Gastrocnemius medialis (tissue), 4 donors: ENCODE results near the gene TTC9C.

Experiments used
- POLR2A ChIP-seq, 2 donors: fragments of 450-650 bp; IDR thresholded peaks; one replicate each; pipeline ENCODE4 v1.6.1; 2017; ENCODE audit warnings: antibody characterized with exemption in 2 of 2, mild to moderate bottlenecking in 2 of 2, moderate library complexity in 2 of 2
- TF ChIP-seq, protein P1 (sequence below), 5 experiments: fragments of 450-650 bp in 3 of 5; fragments of 200-600 bp in 2 of 5; sonication (generic) in 2 of 5; IDR thresholded peaks in 4 of 5; conservative IDR thresholded peaks in 1 of 5; 1 replicate in 4 of 5; 2 replicates in 1 of 5; pipeline ENCODE4 v1.5.1; 2016 to 2019; ENCODE audit warnings: antibody characterized with exemption in 5 of 5, mild to moderate bottlenecking in 3 of 5, moderate library complexity in 3 of 5

DNA sequence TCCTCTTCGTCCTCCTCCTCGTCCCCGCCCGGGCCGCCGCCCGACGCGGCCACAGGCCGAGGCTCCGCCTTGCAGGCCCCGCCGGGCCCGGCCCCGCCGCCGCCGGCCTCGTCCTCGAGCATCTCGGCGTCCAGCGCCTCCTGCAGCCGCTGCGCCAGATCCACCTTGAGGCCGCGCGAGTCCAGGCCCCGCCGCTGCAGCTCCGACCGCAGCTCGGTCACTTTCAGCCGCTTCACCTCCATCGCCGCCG lies 1.4 kb upstream of the TTC9C start:
- no peak for TF ChIP-seq POLR2A (IDR thresholded peaks at IDR 0.05)
- TF ChIP-seq, protein P1, sequence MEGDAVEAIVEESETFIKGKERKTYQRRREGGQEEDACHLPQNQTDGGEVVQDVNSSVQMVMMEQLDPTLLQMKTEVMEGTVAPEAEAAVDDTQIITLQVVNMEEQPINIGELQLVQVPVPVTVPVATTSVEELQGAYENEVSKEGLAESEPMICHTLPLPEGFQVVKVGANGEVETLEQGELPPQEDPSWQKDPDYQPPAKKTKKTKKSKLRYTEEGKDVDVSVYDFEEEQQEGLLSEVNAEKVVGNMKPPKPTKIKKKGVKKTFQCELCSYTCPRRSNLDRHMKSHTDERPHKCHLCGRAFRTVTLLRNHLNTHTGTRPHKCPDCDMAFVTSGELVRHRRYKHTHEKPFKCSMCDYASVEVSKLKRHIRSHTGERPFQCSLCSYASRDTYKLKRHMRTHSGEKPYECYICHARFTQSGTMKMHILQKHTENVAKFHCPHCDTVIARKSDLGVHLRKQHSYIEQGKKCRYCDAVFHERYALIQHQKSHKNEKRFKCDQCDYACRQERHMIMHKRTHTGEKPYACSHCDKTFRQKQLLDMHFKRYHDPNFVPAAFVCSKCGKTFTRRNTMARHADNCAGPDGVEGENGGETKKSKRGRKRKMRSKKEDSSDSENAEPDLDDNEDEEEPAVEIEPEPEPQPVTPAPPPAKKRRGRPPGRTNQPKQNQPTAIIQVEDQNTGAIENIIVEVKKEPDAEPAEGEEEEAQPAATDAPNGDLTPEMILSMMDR (IDR thresholded peaks at IDR 0.05 in 4 of 5, conservative IDR thresholded peaks at IDR 0.05 in 1 of 5) = no peak
